Endothelial cell of umbilical vein (primary cell): ENCODE results near the gene NRCAM. TPM values are rescaled to one million over a fixed set of nuclear protein-coding genes. Genes with fewer than 3 reads are reported as not detected.

Experiments used
- BruUV-seq: library from RNA; stranded (reverse); fragments of 400-500 nt; replicated peaks from 2 replicates; lab custom pipeline; 2021; lab: Mats Ljungman, UMichigan
- CTCF ChIA-PET: fragments of 300-600, 350-600 bp; sonication (Branson Sonifier 250); formaldehyde crosslinking; loops from one replicate; lab custom pipeline; 2021; ENCODE audit warnings: antibody characterized with exemption, inconsistent platforms; lab: Charles Lee
- POLR2A ChIA-PET: fragments of 300-600, 350-600 bp; sonication (Branson Sonifier 250); formaldehyde crosslinking; loops from one replicate; lab custom pipeline; 2021; ENCODE audit warnings: antibody characterized with exemption, inconsistent platforms; lab: Charles Lee
- DNase-seq: peaks from one replicate; pipeline ENCODE4 v3.0.0-alpha.2; 2011; ENCODE audit warnings: low read depth, low spot score
- FAIRE-seq: peaks from 2 replicates; lab custom pipeline; 2011; peaks lifted over from hg19 to GRCh38; lab: Jason Lieb, UNC
- H2AFZ ChIP-seq: 2 replicates; pipeline ENCODE4 v1.6.0; 2012; ENCODE audit warnings: low read depth, low read length, control low read depth, inconsistent platforms
- H3K27ac ChIP-seq: 2 replicates; pipeline ENCODE4 v1.5.1; 2011; ENCODE audit warnings: low read depth, mild to moderate bottlenecking, control low read depth, low read length, moderate library complexity; ENCODE audit not compliant: insufficient read depth
- H3K27me3 ChIP-seq, 2 experiments: 2 replicates each; pipeline versions ENCODE4 v1.6.0 to v1.6.1; 2011; ENCODE audit warnings: low read length in 2 of 2, mixed read lengths in 1 of 2; ENCODE audit not compliant: control insufficient read depth in 2 of 2, insufficient read depth in 2 of 2
- H3K36me3 ChIP-seq, 2 experiments: 2 replicates in 1 of 2; 3 replicates in 1 of 2; pipeline ENCODE4 v1.5.1; 2011; ENCODE audit warnings: low read length in 2 of 2, mild to moderate bottlenecking in 1 of 2, moderate library complexity in 1 of 2; ENCODE audit not compliant: control insufficient read depth in 2 of 2, insufficient read depth in 2 of 2; ENCODE audit errors: extremely low read depth in 1 of 2
- H3K4me1 ChIP-seq: 3 replicates; pipeline ENCODE4 v1.5.1; 2011; ENCODE audit warnings: mild to moderate bottlenecking, low read length; ENCODE audit not compliant: control insufficient read depth, insufficient read depth; ENCODE audit errors: extremely low read depth
- H3K4me2 ChIP-seq: 2 replicates; pipeline ENCODE4 v1.6.1; 2011; ENCODE audit warnings: low read length, control low read depth, mixed read lengths; ENCODE audit not compliant: insufficient read depth
- H3K4me3 ChIP-seq, 3 experiments: fragments of 200-600 bp in 1 of 3; sonication (generic), shearing (Covaris generic) in 1 of 3; replicated peaks in 1 of 3; 2 replicates each; pipeline ENCODE4 v1.5.1; 2011 to 2016; ENCODE audit warnings: control low read depth in 3 of 3, low read length in 3 of 3, mild to moderate bottlenecking in 2 of 3, inconsistent platforms in 1 of 3, low read depth in 1 of 3, moderate library complexity in 1 of 3; ENCODE audit not compliant: insufficient read depth in 1 of 3
- H3K79me2 ChIP-seq: 2 replicates; pipeline ENCODE4 v1.6.0; 2012; ENCODE audit warnings: low read length, inconsistent platforms; ENCODE audit not compliant: control insufficient read depth, insufficient read depth
- H3K9ac ChIP-seq: replicated peaks from 2 replicates; pipeline ENCODE3; 2011; ENCODE audit warnings: low read length, control low read depth; ENCODE audit not compliant: insufficient read depth; ENCODE audit errors: extremely low read depth
- H3K9me1 ChIP-seq: replicated peaks from 3 replicates; pipeline ENCODE4 v1.6.0; 2011; ENCODE audit warnings: mild to moderate bottlenecking, low read length; ENCODE audit not compliant: control insufficient read depth, insufficient read depth; ENCODE audit errors: extremely low read depth
- H3K9me3 ChIP-seq: replicated peaks from 2 replicates; pipeline ENCODE4 v1.5.1; 2012; ENCODE audit warnings: low read length, inconsistent platforms; ENCODE audit not compliant: control insufficient read depth, insufficient read depth
- H4K20me1 ChIP-seq: replicated peaks from 2 replicates; pipeline ENCODE3; 2011; ENCODE audit warnings: mild to moderate bottlenecking, low read length; ENCODE audit not compliant: control insufficient read depth, insufficient read depth; ENCODE audit errors: extremely low read depth
- EZH2 ChIP-seq: IDR thresholded peaks from 2 replicates; pipeline ENCODE4 v1.6.1; 2012; ENCODE audit warnings: borderline replicate concordance, low read depth, mild to moderate bottlenecking, moderate library complexity, low read length, inconsistent platforms; ENCODE audit not compliant: severe bottlenecking
- FOS ChIP-seq: IDR thresholded peaks from 2 replicates; pipeline ENCODE4 v1.6.1; 2011; ENCODE audit warnings: mild to moderate bottlenecking, low read length, moderate library complexity, borderline replicate concordance; ENCODE audit not compliant: insufficient read depth
- GATA2 ChIP-seq: IDR thresholded peaks from 2 replicates; pipeline ENCODE4 v1.7.0; 2011; ENCODE audit warnings: low read depth, mild to moderate bottlenecking, moderate library complexity, mixed read lengths, low read length; ENCODE audit not compliant: insufficient read length, insufficient read depth
- JUN ChIP-seq: IDR thresholded peaks from 2 replicates; pipeline ENCODE4 v1.6.1; 2011; ENCODE audit warnings: borderline replicate concordance, low read depth; ENCODE audit not compliant: insufficient read length, insufficient read depth
- MAX ChIP-seq: IDR thresholded peaks from 2 replicates; pipeline ENCODE4 v1.6.1; 2011; ENCODE audit not compliant: insufficient read depth, insufficient read length
- MYC ChIP-seq: IDR thresholded peaks from one replicate; pipeline ENCODE4 v1.6.1; 2011; ENCODE audit warnings: mild to moderate bottlenecking, low read depth, low read length
- POLR2A ChIP-seq: IDR thresholded peaks from 2 replicates; pipeline ENCODE4 v1.6.1; 2012; ENCODE audit warnings: low read depth, mild to moderate bottlenecking, control low read depth, low read length
- POLR2AphosphoS5 ChIP-seq: IDR thresholded peaks from 2 replicates; pipeline ENCODE4 v1.6.1; 2012; ENCODE audit warnings: low read depth, mild to moderate bottlenecking, control low read depth, low read length, moderate library complexity; ENCODE audit not compliant: insufficient read depth
- dilution Hi-C: fragments of 300-500 bp; cut with MboI; formaldehyde crosslinking; loops from one replicate; pipeline ENCODE4 v1.15.0; 2019; ENCODE audit warnings: low sequenced_read_pairs; ENCODE audit not compliant: extremely low pct_ligation_motif_present
- intact Hi-C: fragments of 100-400 bp; cut with micrococcal nuclease; formaldehyde crosslinking; loops from one replicate; pipeline ENCODE4 v1.10.0; 2022
- polyA plus RNA-seq, 4 experiments: library from polyadenylated mRNA; depleted of rRNA in 3 of 4; stranded (reverse) in 3 of 4; unstranded in 1 of 4; fragments of >200 nt; gene quantifications; 2 replicates each; pipeline versions ENCODE4 v1.2.1 to v1.2.3, GENCODE V29; 2011 to 2012; ENCODE audit warnings: missing spikeins in 1 of 4
- total RNA-seq: library from RNA; stranded (reverse); gene quantifications from 2 replicates; pipeline ENCODE4 v1.2.3, GENCODE V29; 2021
- TF ChIP-seq, protein P1 (sequence below), 2 donors: IDR thresholded peaks; 1 replicate in 1 of 2; 2 replicates in 1 of 2; pipeline ENCODE4 v1.5.1; 2011; ENCODE audit warnings: low read length in 2 of 2, mild to moderate bottlenecking in 2 of 2, moderate library complexity in 2 of 2, control low read depth in 1 of 2, inconsistent platforms in 1 of 2, low read depth in 1 of 2; ENCODE audit not compliant: insufficient read depth in 1 of 2; ENCODE audit errors: extremely low read depth in 1 of 2

The NRCAM gene
- total and polyA plus RNA-seq, 2 donors (not counting 3 experiments of a cell fraction or from before 2014, with no cell fraction given) = 26.0 to 47.6 TPM

DNA sequence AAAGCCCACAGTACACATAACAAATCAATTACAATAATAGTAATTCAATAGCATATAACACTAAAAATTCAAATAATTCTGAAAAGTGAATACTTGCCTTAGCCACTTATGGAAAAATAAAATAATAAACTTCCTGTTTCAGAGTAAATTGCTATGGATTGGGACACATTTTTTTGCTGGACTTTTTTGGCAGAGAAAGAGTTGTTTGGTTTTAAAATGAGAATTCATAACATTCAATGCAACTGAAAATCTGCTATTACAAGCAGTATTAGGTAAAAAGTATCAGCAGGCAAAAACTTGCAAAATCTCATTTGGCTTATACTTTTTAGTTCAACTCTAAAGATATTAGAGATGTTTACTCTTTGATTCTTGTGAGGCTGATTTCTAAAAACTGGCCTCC lies 141.7 kb downstream of the NRCAM start:
- H3K9me1 ChIP-seq = no peaks in the 10 kb centered on the region
- H3K27ac ChIP-seq = no peak overlapping the region
- DNase-seq (no peak), FAIRE-seq (no peak)
- H3K36me3 ChIP-seq = no peaks in the 10 kb centered on the region
- H3K4me1 ChIP-seq = peaks cover 41% of the 10 kb centered on the region
- no peak overlapping the region for H2AFZ ChIP-seq
- no peak overlapping the region for H3K4me2 ChIP-seq
- no peaks in the 10 kb centered on the region for H3K9me3 ChIP-seq
- H3K79me2 ChIP-seq = peaks cover 31% of the 10 kb centered on the region
- H3K27me3 ChIP-seq = no peaks in the 10 kb centered on the region
- POLR2A ChIA-PET = no interaction called here
- intact Hi-C loops (no loop called here), dilution Hi-C loops (no loop called here)
- no peak overlapping the region for H3K4me3 ChIP-seq
- no TSS peak for BruUV-seq
- no peaks in the 10 kb centered on the region for H4K20me1 ChIP-seq
- TF ChIP-seq MAX (no peak), POLR2AphosphoS5 (no peak)
- CTCF ChIA-PET = no interaction called here
- no peak overlapping the region for H3K9ac ChIP-seq

- no peaks in the 10 kb centered on the region for H3K36me3 ChIP-seq
- no peak overlapping the region for H3K27ac ChIP-seq
- no peak overlapping the region for H2AFZ ChIP-seq
- H3K9ac ChIP-seq = no peak overlapping the region
- DNase-seq (no peak), FAIRE-seq (no peak)
- ChIA-PET CTCF (no interaction called here), POLR2A (no interaction called here)
- H3K27me3 ChIP-seq = no peaks in the 10 kb centered on the region
- intact Hi-C loops (no loop called here), dilution Hi-C loops (no loop called here)
- BruUV-seq = no TSS peak
- peaks cover 46% of the 10 kb centered on the region for H3K4me1 ChIP-seq
- no peaks in the 10 kb centered on the region for H3K9me3 ChIP-seq
- no peaks in the 10 kb centered on the region for H3K9me1 ChIP-seq
- no peak overlapping the region for H3K4me3 ChIP-seq
- no peak overlapping the region for H3K4me2 ChIP-seq
- no peak for TF ChIP-seq MYC
- no peak for TF ChIP-seq POLR2A
- TF ChIP-seq POLR2AphosphoS5 = no peak
- TF ChIP-seq, protein P1, sequence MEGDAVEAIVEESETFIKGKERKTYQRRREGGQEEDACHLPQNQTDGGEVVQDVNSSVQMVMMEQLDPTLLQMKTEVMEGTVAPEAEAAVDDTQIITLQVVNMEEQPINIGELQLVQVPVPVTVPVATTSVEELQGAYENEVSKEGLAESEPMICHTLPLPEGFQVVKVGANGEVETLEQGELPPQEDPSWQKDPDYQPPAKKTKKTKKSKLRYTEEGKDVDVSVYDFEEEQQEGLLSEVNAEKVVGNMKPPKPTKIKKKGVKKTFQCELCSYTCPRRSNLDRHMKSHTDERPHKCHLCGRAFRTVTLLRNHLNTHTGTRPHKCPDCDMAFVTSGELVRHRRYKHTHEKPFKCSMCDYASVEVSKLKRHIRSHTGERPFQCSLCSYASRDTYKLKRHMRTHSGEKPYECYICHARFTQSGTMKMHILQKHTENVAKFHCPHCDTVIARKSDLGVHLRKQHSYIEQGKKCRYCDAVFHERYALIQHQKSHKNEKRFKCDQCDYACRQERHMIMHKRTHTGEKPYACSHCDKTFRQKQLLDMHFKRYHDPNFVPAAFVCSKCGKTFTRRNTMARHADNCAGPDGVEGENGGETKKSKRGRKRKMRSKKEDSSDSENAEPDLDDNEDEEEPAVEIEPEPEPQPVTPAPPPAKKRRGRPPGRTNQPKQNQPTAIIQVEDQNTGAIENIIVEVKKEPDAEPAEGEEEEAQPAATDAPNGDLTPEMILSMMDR (IDR thresholded peaks at IDR 0.05; ENCODE audit: extremely low read depth in 1 of 2, insufficient read depth in 1 of 2, low read depth in 1 of 2, low read length in 2 of 2) = no peak
- TF ChIP-seq MAX = no peak
- TF ChIP-seq GATA2 = no peak
- no peak for TF ChIP-seq FOS
- TF ChIP-seq JUN = no peak
- TF ChIP-seq EZH2 = no peak
- H3K79me2 ChIP-seq = peaks cover 31% of the 10 kb centered on the region
- H4K20me1 ChIP-seq = no peaks in the 10 kb centered on the region
Measured at GRCh38 chr7:108314049-108314448, 142.2 kb downstream of the NRCAM start.
